ENCODE data around the gene LRRC2.

LRRC2 gene

GRCh38 chr3:46508850-46509591 lies 57.1 kb downstream of the LRRC2 start:
- Histone ChIP-seq H3K4me1 (ENCODE audit: control insufficient read depth, insufficient read depth, low read length) (peaks cover 20% of the 10 kb centered on the region), H3K4me3 (ENCODE audit: low read depth, low read length) (no peak overlapping the region), H3K9ac (ENCODE audit: low read length) (no peak overlapping the region), H3K27me3 (ENCODE audit: control insufficient read depth, insufficient read depth, low read length) (no peaks in the 10 kb centered on the region), H3K27ac (ENCODE audit: low read depth, low read length) (no peak overlapping the region), H3K9me3 (ENCODE audit: control insufficient read depth, insufficient read depth, low read depth, low read length) (no peaks in the 10 kb centered on the region), H3K36me3 (ENCODE audit: control insufficient read depth, insufficient read depth, low read length) (no peaks in the 10 kb centered on the region)

DNA sequence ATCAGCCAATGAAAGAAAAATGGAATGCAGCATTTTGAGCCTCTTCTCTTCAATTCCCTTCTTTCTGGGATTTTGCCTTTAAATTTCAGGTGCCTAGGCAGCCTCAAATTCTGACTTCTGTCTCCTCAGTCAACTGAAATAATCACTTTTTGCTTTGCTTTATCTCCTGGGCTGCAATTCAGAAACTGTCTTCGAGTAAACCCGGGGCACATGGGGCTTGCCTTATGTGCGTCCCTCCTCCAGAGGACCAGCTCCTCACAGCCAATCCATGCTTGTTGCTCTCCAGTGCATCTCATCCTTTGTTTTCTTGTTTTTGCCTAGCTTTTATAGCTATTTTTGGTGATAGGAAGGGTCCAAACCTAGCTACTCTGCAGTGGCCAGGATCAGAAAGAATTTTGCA lies 59.6 kb downstream of the LRRC2 start:
- H3K4me1 ChIP-seq (ENCODE audit: control insufficient read depth, insufficient read depth, low read length), result peaks cover 24% of the 10 kb centered on the region
- H3K36me3 ChIP-seq (ENCODE audit: control insufficient read depth, insufficient read depth, low read length), result no peaks in the 10 kb centered on the region
- H3K27ac ChIP-seq (ENCODE audit: low read depth, low read length), result no peak overlapping the region

DNA sequence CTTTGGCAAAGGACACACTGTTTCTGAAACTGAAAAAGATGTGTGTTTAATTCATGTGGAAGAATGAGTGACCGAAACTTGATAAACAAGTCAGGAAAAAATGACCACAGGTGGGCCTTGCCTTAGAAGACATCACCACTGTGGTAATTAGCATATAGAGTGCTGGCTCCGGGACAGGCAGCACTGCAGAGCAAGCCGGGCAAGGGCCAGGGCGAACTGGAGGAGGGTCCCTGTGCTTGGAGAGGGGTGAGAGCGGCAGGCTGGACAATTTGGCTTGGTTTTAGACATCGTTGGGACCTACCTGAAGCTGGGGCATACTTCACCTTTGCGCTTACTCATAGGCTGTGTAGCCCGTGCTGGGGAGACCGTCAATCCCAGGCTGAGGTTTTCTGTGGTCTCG lies 60.1 kb downstream of the LRRC2 start:
- H3K4me3 ChIP-seq (ENCODE audit: low read depth, low read length), result no peak overlapping the region
- no peaks in the 10 kb centered on the region for H3K9me3 ChIP-seq (ENCODE audit: control insufficient read depth, insufficient read depth, low read depth, low read length)
- H3K36me3 ChIP-seq (ENCODE audit: control insufficient read depth, insufficient read depth, low read length), result no peaks in the 10 kb centered on the region
- no peak overlapping the region for H3K9ac ChIP-seq (ENCODE audit: low read length)
- H3K4me1 ChIP-seq (ENCODE audit: control insufficient read depth, insufficient read depth, low read length), result peaks cover 24% of the 10 kb centered on the region
- no peaks in the 10 kb centered on the region for H3K27me3 ChIP-seq (ENCODE audit: control insufficient read depth, insufficient read depth, low read length)
- H3K27ac ChIP-seq (ENCODE audit: low read depth, low read length), result no peak overlapping the region

More for the DNA sequence above, 59.6 kb downstream of the LRRC2 start:
- no peak overlapping the region for H3K9ac ChIP-seq (ENCODE audit: low read length)
- H3K9me3 ChIP-seq (ENCODE audit: control insufficient read depth, insufficient read depth, low read depth, low read length), result no peaks in the 10 kb centered on the region
- H3K4me3 ChIP-seq (ENCODE audit: low read depth, low read length), result no peak overlapping the region
- H3K27me3 ChIP-seq (ENCODE audit: control insufficient read depth, insufficient read depth, low read length), result no peaks in the 10 kb centered on the region

DNA sequence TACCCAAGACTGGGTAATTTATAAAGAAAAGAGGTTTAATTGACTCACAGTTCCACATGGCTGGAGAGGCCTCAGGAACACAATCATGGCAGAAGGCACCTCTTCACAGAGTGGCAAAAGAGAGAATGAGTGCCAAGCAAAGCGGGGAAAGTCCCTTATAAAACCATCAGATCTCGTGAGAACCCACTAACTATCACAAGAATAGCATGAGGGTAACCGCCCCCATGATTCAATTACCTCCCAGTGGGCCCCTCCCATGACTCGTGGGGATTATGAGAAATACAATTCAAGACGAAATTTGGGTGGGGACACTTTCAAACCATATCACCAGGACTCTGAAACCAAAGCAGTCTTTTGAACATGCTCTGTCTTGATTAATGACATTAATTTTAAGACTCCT lies 61.3 kb downstream of the LRRC2 start:
- no peak overlapping the region for H3K27ac ChIP-seq (ENCODE audit: low read depth, low read length)
- H3K4me3 ChIP-seq (ENCODE audit: low read depth, low read length), result no peak overlapping the region

DNA sequence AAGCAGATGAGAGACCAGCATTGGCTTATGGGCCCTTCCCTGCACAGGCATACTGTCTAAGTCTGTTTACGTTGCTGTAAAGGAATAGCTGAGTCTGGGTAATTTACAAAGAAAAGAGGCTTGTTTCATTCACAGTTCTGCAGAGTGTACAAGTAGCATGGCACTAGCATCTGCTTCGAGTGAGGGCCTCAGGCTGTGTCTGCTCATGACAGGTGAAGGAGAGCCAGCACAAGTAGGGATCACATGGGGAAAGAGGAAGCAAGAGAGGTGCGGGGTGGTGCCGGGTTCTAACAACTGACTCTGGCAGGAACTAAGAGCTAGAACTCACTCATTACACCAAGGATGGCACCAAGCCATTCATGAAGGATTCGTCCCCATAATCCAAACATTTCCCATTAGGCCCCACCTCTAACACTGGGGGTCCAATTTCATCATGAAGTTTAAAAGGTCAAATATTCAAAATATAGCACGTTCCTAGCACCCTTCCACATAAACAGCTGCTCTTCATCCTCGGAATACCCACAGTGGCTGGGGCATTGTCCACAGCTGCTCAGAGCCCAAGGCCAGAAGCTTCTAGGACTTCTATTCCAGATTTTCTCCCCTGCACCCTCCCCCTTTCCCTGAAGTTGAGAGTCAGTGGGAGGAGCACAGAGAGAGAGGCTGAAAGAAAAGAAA lies 62.8 kb downstream of the LRRC2 start:
- Histone ChIP-seq H3K36me3 (ENCODE audit: control insufficient read depth, insufficient read depth, low read length) (no peaks in the 10 kb centered on the region), H3K4me1 (ENCODE audit: control insufficient read depth, insufficient read depth, low read length) (peaks cover 24% of the 10 kb centered on the region), H3K9me3 (ENCODE audit: control insufficient read depth, insufficient read depth, low read depth, low read length) (no peaks in the 10 kb centered on the region), H3K4me3 (ENCODE audit: low read depth, low read length) (no peak overlapping the region), H3K9ac (ENCODE audit: low read length) (no peak overlapping the region), H3K27me3 (ENCODE audit: control insufficient read depth, insufficient read depth, low read length) (no peaks in the 10 kb centered on the region), H3K27ac (ENCODE audit: low read depth, low read length) (no peak overlapping the region)

More for the DNA sequence above, 61.3 kb downstream of the LRRC2 start:
- no peaks in the 10 kb centered on the region for H3K36me3 ChIP-seq (ENCODE audit: control insufficient read depth, insufficient read depth, low read length)
- no peaks in the 10 kb centered on the region for H3K27me3 ChIP-seq (ENCODE audit: control insufficient read depth, insufficient read depth, low read length)
- peaks cover 24% of the 10 kb centered on the region for H3K4me1 ChIP-seq (ENCODE audit: control insufficient read depth, insufficient read depth, low read length)
- H3K9me3 ChIP-seq (ENCODE audit: control insufficient read depth, insufficient read depth, low read depth, low read length), result no peaks in the 10 kb centered on the region
- H3K9ac ChIP-seq (ENCODE audit: low read length), result no peak overlapping the region

DNA sequence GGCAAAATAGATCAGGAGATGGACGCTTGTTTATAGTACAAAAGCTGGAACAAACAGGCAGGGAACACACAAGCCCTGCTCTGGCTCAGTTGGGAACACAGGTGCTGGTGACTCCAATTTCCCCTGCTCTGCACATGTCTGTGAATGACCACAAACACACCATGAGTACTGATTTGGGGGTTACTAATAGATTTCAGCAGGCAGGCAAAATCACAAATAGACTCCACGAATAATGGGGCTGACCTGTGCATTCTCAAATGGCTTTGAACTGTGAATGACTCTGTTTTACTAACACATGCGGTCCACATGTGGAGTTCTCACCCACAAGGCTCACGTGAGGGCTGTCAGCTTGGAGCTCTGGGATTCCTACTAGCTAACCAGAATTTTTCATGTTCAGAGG lies 64.4 kb downstream of the LRRC2 start:
- Histone ChIP-seq H3K27ac (ENCODE audit: low read depth, low read length) (no peak overlapping the region), H3K4me3 (ENCODE audit: low read depth, low read length) (no peak overlapping the region), H3K36me3 (ENCODE audit: control insufficient read depth, insufficient read depth, low read length) (no peaks in the 10 kb centered on the region), H3K9me3 (ENCODE audit: control insufficient read depth, insufficient read depth, low read depth, low read length) (no peaks in the 10 kb centered on the region), H3K27me3 (ENCODE audit: control insufficient read depth, insufficient read depth, low read length) (no peaks in the 10 kb centered on the region), H3K9ac (ENCODE audit: low read length) (no peak overlapping the region), H3K4me1 (ENCODE audit: control insufficient read depth, insufficient read depth, low read length) (peaks cover 22% of the 10 kb centered on the region)

DNA sequence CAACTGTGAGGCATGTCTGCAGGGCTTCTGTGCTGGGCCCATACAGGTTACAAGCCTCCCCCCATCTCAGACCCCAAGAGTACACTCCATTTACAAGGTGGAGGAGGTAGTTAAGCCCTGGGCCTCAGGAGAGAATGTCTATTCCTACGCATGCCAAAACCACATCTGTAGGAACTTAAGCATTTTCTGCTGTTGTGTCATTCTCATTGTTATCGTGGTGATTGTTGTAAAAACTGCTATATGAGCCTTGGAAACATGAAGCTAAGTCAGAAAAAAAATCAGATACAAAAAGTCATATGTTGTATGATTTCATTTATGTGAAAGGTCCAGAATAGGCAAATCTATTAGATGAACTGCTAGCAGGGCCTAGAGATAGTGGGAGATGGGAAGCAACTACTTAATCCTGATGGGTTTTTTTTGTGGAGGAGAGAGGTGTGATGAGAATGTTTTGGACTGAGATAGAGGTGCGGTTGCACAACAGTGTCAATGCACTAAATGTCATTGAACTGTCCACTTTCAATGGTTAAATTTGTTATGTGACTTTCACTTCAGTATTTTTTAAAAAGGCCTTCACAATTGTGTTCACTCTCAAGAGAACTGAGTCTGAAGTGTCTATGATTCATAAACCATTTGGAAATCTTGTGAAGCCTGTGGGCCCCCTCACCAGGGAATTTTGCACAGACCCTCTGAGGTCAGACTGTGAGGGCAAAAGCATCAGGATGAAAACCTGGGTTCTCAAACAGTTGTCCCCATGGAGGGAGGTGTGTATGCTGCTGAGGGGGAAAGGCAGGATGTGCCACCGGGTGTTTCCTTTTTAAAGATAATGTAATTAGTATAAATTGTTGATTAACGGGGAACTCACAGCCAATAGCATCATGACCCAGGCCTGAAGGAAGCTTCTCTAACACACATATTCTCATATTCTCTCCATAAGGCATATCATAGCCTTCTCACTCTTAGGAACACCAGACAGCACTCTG lies 65.2 kb downstream of the LRRC2 start:
- Histone ChIP-seq H3K9me3 (ENCODE audit: control insufficient read depth, insufficient read depth, low read depth, low read length) (no peaks in the 10 kb centered on the region), H3K4me3 (ENCODE audit: low read depth, low read length) (no peak overlapping the region), H3K27ac (ENCODE audit: low read depth, low read length) (no peak overlapping the region), H3K27me3 (ENCODE audit: control insufficient read depth, insufficient read depth, low read length) (no peaks in the 10 kb centered on the region), H3K4me1 (ENCODE audit: control insufficient read depth, insufficient read depth, low read length) (peaks cover 20% of the 10 kb centered on the region), H3K9ac (ENCODE audit: low read length) (no peak overlapping the region), H3K36me3 (ENCODE audit: control insufficient read depth, insufficient read depth, low read length) (no peaks in the 10 kb centered on the region)

DNA sequence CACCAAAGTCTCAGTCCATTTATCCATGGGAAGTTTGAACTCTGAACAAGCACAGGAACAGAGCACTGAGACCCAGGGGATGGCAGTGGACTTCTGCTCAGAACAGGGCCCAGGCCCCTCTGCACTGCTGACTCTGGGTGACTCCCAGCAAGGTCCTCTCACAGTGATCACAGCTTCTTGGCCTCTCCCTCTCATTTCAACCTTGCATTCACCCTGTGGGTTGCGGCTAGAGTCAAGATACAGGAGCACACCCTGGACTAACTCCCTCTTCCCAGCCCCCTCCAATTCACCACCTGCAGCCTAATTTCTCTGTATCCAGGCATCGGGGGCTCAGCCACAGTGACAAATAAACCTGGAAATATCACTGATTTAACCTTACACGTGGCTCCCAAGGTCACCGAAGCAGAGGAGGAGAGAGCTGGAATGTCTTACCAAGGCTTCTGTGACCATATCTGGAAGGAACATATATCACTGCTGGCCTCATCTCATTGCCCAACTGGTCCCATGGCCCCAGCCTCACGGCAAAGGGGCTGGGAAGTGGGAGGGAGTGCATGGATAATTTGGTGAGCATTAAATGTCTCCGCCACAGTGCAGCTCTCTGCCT lies 67.1 kb downstream of the LRRC2 start:
- H3K9ac ChIP-seq (ENCODE audit: low read length), result no peak overlapping the region
- no peaks in the 10 kb centered on the region for H3K9me3 ChIP-seq (ENCODE audit: control insufficient read depth, insufficient read depth, low read depth, low read length)
- H3K4me3 ChIP-seq (ENCODE audit: low read depth, low read length), result no peak overlapping the region
- no peaks in the 10 kb centered on the region for H3K27me3 ChIP-seq (ENCODE audit: control insufficient read depth, insufficient read depth, low read length)
- peaks cover 17% of the 10 kb centered on the region for H3K4me1 ChIP-seq (ENCODE audit: control insufficient read depth, insufficient read depth, low read length)
- H3K36me3 ChIP-seq (ENCODE audit: control insufficient read depth, insufficient read depth, low read length), result no peaks in the 10 kb centered on the region
- H3K27ac ChIP-seq (ENCODE audit: low read depth, low read length), result no peak overlapping the region

GRCh38 chr3:46497556-46498265 lies 68.4 kb downstream of the LRRC2 start, which contains the start of gene RTP3:
Gene RTP3, plus strand, starts transcription at chr3:46497976. Its CDS starts 87 bp downstream, at chr3:46498063.
- no peak within 1 kb of the TSS for H3K4me3 ChIP-seq (ENCODE audit: low read depth, low read length)
- peaks cover 14% of the 10 kb centered on the region for H3K4me1 ChIP-seq (ENCODE audit: control insufficient read depth, insufficient read depth, low read length)
- H3K36me3 ChIP-seq (ENCODE audit: control insufficient read depth, insufficient read depth, low read length), result no peaks in the 10 kb centered on the region
- H3K27me3 ChIP-seq (ENCODE audit: control insufficient read depth, insufficient read depth, low read length), result no peaks in the 10 kb centered on the region
- H3K9ac ChIP-seq (ENCODE audit: low read length), result no peak within 1 kb of the TSS
- H3K27ac ChIP-seq (ENCODE audit: low read depth, low read length), result no peak within 1 kb of the TSS
- peaks cover 5% of the 10 kb centered on the region for H3K9me3 ChIP-seq (ENCODE audit: control insufficient read depth, insufficient read depth, low read depth, low read length)
